C4-2B (cell line): ENCODE data around the gene GABRP.

Experiments used
- ZFX ChIP-seq: fragments of 450-650 bp; IDR thresholded peaks from 2 replicates; pipeline ENCODE4 v1.6.1; 2017
- TF ChIP-seq, protein P1 (sequence below): fragments of 450-650 bp; conservative IDR thresholded peaks from 2 replicates; pipeline ENCODE4 v1.5.1; 2017; ENCODE audit warnings: mild to moderate bottlenecking

DNA sequence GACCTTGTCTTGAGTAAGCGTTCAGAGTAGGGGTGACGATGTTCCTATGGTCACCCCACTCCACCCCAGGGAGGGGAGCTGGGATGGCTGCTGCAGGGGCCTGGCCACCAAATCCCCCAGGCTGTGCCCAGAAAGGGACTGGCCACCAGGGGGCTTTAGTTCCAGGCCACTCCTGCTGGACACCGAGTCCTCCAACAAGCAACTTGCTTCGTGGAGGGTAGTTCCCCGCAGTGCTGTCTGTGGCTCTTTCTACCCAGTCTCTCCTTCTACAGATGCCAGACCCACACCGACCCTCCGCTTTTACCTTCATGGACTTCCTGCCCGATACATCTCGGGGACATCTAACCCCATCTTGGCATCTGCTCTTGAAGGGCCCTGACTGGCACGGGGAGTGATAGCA lies 35.7 kb upstream of the GABRP start:
- TF ChIP-seq, protein P1, sequence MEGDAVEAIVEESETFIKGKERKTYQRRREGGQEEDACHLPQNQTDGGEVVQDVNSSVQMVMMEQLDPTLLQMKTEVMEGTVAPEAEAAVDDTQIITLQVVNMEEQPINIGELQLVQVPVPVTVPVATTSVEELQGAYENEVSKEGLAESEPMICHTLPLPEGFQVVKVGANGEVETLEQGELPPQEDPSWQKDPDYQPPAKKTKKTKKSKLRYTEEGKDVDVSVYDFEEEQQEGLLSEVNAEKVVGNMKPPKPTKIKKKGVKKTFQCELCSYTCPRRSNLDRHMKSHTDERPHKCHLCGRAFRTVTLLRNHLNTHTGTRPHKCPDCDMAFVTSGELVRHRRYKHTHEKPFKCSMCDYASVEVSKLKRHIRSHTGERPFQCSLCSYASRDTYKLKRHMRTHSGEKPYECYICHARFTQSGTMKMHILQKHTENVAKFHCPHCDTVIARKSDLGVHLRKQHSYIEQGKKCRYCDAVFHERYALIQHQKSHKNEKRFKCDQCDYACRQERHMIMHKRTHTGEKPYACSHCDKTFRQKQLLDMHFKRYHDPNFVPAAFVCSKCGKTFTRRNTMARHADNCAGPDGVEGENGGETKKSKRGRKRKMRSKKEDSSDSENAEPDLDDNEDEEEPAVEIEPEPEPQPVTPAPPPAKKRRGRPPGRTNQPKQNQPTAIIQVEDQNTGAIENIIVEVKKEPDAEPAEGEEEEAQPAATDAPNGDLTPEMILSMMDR, result peak; percentile 58
- TF ChIP-seq ZFX, result no peak
